Stimulated activated CD4-positive, alpha-beta T cell treated with anti-CD3 and anti-CD28 coated beads, Interleukin-2, amount 100 ng/mL, for 24 hours (primary cell): Measurements from ENCODE around the gene NTRK2.

Source experiments
- DNase-seq, 2 donors: peaks; one replicate each; pipeline ENCODE4 v3.0.0-alpha.2; 2020

Gene NTRK2

GRCh38 chr9:84785792-84786547 is 116.4 kb downstream of the NTRK2 start:
- DNase-seq, result no peak

- DNase-seq, result no peak
Measured at GRCh38 chr9:84788803-84789462, 119.4 kb downstream of the NTRK2 start.

GRCh38 chr9:84789463-84789830 is 119.9 kb downstream of the NTRK2 start:
- no peak for DNase-seq

- DNase-seq, result no peak
Measured at GRCh38 chr9:84791643-84792042, 122.1 kb downstream of the NTRK2 start.

GRCh38 chr9:84793251-84793650 is 123.7 kb downstream of the NTRK2 start:
- no peak for DNase-seq

GRCh38 chr9:84794981-84795637 is 125.6 kb downstream of the NTRK2 start:
- DNase-seq, result no peak

GRCh38 chr9:84796404-84796803 is 126.9 kb downstream of the NTRK2 start:
- DNase-seq, result no peak

- DNase-seq, result no peak
Measured at GRCh38 chr9:84799251-84799650, 129.7 kb downstream of the NTRK2 start.

- no peak for DNase-seq
Measured at GRCh38 chr9:84804951-84805694, 135.6 kb downstream of the NTRK2 start.

- DNase-seq, result no peak
Measured at GRCh38 chr9:84807431-84807830, 137.9 kb downstream of the NTRK2 start.

GRCh38 chr9:84807870-84808390 is 138.4 kb downstream of the NTRK2 start:
- no peak for DNase-seq

GRCh38 chr9:84808416-84808815 is 138.9 kb downstream of the NTRK2 start:
- no peak for DNase-seq

GRCh38 chr9:84811072-84811750 is 141.7 kb downstream of the NTRK2 start:
- no peak for DNase-seq

- no peak for DNase-seq
Measured at GRCh38 chr9:84811751-84812074, 142.2 kb downstream of the NTRK2 start.

GRCh38 chr9:84812355-84812754 is 142.8 kb downstream of the NTRK2 start:
- DNase-seq, result no peak

GRCh38 chr9:84812847-84813246 is 143.3 kb downstream of the NTRK2 start:
- DNase-seq, result no peak

- no peak for DNase-seq
Measured at GRCh38 chr9:84815554-84815953, 146.0 kb downstream of the NTRK2 start.

GRCh38 chr9:84817038-84817437 is 147.5 kb downstream of the NTRK2 start:
- no peak for DNase-seq

GRCh38 chr9:84818791-84819190 is 149.3 kb downstream of the NTRK2 start:
- DNase-seq, result no peak

- DNase-seq, result no peak
Measured at GRCh38 chr9:84819491-84819991, 150.0 kb downstream of the NTRK2 start.

- no peak for DNase-seq
Measured at GRCh38 chr9:84821431-84821830, 151.9 kb downstream of the NTRK2 start.

- DNase-seq, result no peak
Measured at GRCh38 chr9:84822589-84823233, 153.2 kb downstream of the NTRK2 start.
